GM12865 (cell line): ENCODE data around the gene ZNF511.
"Not testable (repeated sequence)": the region's sequence is repeated elsewhere in the genome, so short reads cannot be mapped to it uniquely, and the experiment has no call there.

Experiments
- DNase-seq: peaks from one replicate; pipeline ENCODE4 v3.0.0; 2010; ENCODE audit warnings: low read depth
- H3K4me3 ChIP-seq: 2 replicates; pipeline ENCODE4 v1.5.1; 2011; ENCODE audit warnings: mild to moderate bottlenecking, low read depth, low read length, control low read depth
- TF ChIP-seq, protein P1 (sequence below): IDR thresholded peaks from 2 replicates; pipeline ENCODE4 v1.5.1; 2011; ENCODE audit warnings: low read length, control low read depth, low read depth, inconsistent platforms; ENCODE audit not compliant: insufficient read depth; ENCODE audit errors: missing control alignments

The ZNF511 gene

DNA sequence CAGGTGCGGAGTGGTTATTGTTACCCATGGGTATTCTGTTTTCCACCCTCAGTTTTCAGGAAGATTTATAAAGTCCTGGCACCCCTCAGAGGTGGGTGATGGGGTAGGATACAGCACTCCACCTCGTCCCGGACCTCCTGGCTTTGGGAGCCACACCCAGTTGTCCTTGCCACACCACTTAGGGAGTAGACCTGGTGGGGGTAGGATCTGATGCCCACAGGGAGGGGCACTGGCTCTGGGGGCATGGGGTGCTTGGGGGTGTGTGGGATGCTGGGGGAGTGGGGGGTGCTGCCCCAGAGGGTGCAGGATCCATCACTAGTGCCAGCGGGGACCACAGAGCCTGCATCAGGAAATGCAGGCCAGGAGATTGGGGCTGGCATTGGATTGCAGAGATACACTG lies 4.5 kb downstream of the ZNF511 start:
- no peak overlapping the region for H3K4me3 ChIP-seq
- no peak for DNase-seq
- TF ChIP-seq, protein P1, sequence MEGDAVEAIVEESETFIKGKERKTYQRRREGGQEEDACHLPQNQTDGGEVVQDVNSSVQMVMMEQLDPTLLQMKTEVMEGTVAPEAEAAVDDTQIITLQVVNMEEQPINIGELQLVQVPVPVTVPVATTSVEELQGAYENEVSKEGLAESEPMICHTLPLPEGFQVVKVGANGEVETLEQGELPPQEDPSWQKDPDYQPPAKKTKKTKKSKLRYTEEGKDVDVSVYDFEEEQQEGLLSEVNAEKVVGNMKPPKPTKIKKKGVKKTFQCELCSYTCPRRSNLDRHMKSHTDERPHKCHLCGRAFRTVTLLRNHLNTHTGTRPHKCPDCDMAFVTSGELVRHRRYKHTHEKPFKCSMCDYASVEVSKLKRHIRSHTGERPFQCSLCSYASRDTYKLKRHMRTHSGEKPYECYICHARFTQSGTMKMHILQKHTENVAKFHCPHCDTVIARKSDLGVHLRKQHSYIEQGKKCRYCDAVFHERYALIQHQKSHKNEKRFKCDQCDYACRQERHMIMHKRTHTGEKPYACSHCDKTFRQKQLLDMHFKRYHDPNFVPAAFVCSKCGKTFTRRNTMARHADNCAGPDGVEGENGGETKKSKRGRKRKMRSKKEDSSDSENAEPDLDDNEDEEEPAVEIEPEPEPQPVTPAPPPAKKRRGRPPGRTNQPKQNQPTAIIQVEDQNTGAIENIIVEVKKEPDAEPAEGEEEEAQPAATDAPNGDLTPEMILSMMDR = no peak

DNA sequence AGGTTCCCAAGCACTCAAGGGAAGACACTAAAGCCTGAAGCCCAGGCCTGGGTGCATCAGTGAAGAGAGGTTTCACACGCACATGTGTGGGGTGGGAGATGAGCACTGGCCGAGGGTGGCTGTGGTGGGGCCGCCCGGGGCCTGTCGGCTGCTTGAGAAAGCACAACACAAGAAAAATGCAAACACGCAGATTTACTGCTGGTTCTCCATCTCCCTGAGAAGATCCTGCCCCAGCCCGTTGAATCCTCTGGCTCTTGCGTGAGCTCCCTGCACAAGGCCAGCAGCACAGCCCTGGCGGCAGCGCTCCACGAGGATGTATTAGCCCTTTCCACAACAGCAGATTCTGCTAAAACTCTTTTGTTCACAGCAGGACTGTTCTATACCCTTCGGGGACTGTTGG lies 6.2 kb downstream of the ZNF511 start:
- no peak for DNase-seq
- no peak overlapping the region for H3K4me3 ChIP-seq
- TF ChIP-seq, protein P1 = no peak

DNA sequence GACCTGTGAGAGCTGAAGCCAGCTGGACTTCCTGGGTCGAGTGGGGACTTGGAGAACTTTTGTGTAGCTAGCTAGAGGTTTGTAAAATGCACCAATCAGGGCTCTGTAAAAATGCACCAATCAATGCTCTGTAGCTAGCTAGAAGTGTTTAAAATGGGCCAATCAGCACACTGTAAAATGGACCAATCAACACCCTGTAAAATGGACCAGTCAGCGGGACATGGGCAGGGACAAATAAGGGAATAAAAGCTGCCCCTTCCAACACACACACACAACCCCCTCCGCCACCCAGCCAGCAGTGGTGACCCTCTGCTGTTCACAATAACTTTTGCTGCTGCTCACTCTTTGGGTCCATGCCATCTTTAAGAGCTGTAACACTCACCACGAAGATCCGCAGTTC lies 7.1 kb downstream of the ZNF511 start:
- TF ChIP-seq, protein P1 = no peak
- DNase-seq = no peak
- no peak overlapping the region for H3K4me3 ChIP-seq

DNA sequence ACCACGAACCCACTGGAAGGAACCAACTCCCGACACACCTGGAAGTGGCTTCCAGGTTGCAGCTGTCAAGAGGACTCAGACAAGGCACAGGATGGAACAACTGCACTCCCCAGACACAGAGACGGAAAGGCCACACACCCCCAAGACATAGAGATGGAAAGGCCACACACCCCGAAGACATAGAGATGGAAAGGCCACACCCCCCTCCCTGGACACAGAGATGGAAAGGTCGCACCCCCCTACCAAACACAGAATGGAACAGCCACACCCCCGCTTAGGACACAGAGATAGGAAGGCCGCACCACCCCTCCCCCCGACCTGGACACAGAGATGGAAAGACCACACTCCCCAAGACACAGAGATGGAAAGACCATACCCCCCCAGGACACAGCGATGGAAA lies 7.6 kb downstream of the ZNF511 start:
- DNase-seq = no peak
- TF ChIP-seq, protein P1 = no peak
- H3K4me3 ChIP-seq = no peak overlapping the region

DNA sequence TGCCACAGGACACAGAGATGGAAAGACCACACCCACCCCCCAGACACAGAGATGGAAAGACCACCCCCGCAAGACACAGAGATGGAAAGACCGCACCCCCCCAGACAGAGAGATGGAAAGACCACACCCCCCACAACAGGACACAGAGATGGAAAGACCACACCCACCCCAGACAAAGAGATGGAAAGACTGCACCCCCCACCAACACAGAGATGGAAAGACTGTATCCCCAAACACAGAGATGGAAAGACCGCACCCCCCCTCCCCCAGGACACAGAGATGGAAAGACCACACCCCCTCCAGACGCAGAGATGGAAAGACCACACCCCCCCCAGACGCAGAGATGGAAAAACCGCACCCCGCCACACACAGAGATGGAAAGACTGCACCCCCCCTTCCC lies 8.0 kb downstream of the ZNF511 start:
- no peak for DNase-seq
- TF ChIP-seq, protein P1 = no peak
- no peak overlapping the region for H3K4me3 ChIP-seq

DNA sequence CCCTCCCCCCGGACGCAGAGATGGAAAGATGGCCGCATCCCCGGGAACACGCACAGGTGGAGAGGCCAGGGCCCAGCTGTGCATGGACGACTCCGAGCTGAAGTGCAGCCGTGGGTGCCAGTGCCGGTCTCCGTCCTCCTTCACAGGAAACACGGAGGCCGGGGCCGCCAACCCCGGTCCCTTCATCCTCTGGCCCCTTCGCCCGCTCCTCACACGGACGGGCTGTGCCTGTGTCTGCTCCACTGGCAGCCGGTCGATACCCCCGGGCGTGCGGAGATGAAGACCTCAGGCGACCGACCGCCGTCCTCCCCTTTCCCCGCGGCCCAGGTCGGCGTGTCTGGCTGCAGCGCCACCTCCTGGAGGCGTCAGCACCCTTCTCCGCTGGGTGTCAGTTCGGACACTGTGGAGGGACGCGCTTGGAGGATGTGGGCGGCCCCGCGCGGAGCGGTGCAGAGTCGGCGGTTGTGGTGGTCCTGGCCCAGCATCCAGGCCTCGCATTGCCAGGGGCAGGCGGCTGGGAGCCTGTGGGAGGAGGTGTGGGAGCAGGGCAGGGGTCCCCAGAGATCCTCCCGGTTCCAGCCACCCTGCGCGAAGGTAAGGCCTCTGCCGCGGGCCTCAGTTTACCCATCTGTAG lies 9.9 kb downstream of the ZNF511 start:
- H3K4me3 ChIP-seq = no peak overlapping the region
- TF ChIP-seq, protein P1 = peak; percentile 53
- peak; percentile 46 for DNase-seq

DNA sequence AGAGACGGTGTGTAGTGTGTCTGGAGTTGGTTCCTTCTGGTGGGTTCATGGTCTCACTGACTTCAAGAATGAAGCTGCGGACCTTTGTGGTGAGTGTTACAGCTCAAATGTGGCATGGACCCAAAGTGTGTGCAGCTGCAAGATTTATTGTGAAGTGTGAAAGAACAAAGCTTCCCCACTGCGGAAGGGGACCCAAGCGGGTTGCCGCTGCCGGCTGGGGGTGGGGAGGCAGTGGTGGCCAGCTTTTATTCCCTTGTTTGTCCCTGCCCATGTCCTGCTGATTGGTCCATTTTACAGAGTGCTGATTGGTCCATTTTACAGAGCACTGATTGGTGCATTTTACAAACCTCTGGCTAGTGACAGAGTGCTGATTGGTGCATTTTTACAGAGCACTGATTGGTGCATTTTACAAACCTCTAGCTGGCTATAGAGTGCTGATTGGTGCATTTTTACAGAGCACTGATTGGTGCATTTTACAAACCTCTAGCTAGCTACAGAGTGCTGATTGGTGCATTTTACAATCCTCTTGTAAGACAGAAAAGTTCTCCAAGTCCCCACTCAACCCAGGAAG lies 12.2 kb downstream of the ZNF511 start:
- DNase-seq, H3K4me3 ChIP-seq: not testable (repeated sequence)

DNA sequence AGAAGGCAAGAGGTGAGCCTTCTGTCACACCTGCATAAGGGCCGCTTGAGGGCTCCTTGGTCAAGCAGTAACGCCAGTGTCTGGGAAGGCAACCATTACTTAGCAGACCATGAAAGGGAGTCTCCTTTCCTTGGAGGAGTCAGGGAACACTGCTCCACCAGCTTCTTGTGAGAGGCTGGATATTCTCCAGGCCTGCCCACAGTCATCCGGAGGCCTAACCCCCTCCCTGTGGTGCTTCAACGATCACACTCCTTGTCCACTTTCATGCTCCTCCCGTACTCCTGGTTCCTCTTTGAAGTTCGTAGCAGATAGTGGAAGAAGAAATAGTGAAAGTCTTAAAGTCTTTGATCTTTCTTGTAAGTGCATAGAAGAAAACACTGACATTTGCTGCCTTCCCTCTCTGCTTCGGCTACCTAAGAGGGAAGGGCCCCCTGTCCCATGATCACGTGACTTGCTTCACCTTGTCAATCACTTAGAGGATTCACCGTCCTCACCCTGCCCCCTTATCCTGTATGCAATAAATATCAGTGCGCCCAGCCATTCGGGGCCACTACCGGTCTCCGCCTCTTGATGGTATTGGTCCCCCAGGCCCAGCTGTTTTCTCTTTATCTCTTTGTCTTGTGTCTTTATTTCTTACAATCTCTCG lies 13.5 kb downstream of the ZNF511 start:
- not testable (repeated sequence) for DNase-seq, H3K4me3 ChIP-seq
